Measurements from ENCODE around the gene HTRA1. TPM values are rescaled to one million over a fixed set of nuclear protein-coding genes. Genes with fewer than 3 reads are reported as not detected.
A peak's percentile ranks its signal among the peaks of the same experiment; 100 is the strongest.

The HTRA1 gene
- total RNA-seq, 2 donors from 2014 or later, result 282 to 473 TPM

- ATAC-seq (ENCODE audit: insufficient number of reproducible peaks, low FRiP score, low read depth) (no peak), DNase-seq (ENCODE audit: low spot score) (no peak)
- TF ChIP-seq CTCF (IDR thresholded peaks at IDR 0.05), result no peak
Measured at GRCh38 chr10:122524811-122525210, 63.5 kb downstream of the HTRA1 start.

GRCh38 chr10:122525788-122526187, 64.4 kb downstream of the HTRA1 start:
- Histone ChIP-seq H3K27me3 (replicated peaks; ENCODE audit: insufficient read depth) (no peaks in the 10 kb centered on the region), H3K4me1 (ENCODE audit: control insufficient read depth in 1 of 2, low read depth in 2 of 2) (no peaks in the 10 kb centered on the region), H3K9me3 (no peaks in the 10 kb centered on the region), H3K36me3 (no peaks in the 10 kb centered on the region), H3K4me3 (no peak overlapping the region), H3K27ac (no peak overlapping the region)
- no peak for DNase-seq (ENCODE audit: low spot score)
- no peak for ATAC-seq (ENCODE audit: insufficient number of reproducible peaks, low FRiP score, low read depth)
- no peak for TF ChIP-seq CTCF (IDR thresholded peaks at IDR 0.05)

More at GRCh38 chr10:122524811-122525210, 63.5 kb downstream of the HTRA1 start:
- no peaks in the 10 kb centered on the region for H3K4me1 ChIP-seq (ENCODE audit: control insufficient read depth in 1 of 2, low read depth in 2 of 2)
- no peaks in the 10 kb centered on the region for H3K9me3 ChIP-seq
- H3K27ac ChIP-seq, result no peak overlapping the region
- H3K4me3 ChIP-seq, result no peak overlapping the region
- no peaks in the 10 kb centered on the region for H3K27me3 ChIP-seq (replicated peaks; ENCODE audit: insufficient read depth)
- H3K36me3 ChIP-seq, result no peaks in the 10 kb centered on the region

- Histone ChIP-seq H3K27ac (no peak overlapping the region), H3K27me3 (replicated peaks; ENCODE audit: insufficient read depth) (no peaks in the 10 kb centered on the region), H3K9me3 (no peaks in the 10 kb centered on the region), H3K36me3 (no peaks in the 10 kb centered on the region), H3K4me3 (no peak overlapping the region), H3K4me1 (ENCODE audit: control insufficient read depth in 1 of 2, low read depth in 2 of 2) (no peaks in the 10 kb centered on the region)
- ATAC-seq (ENCODE audit: insufficient number of reproducible peaks, low FRiP score, low read depth), result no peak
- DNase-seq (ENCODE audit: low spot score), result no peak
- TF ChIP-seq CTCF (IDR thresholded peaks at IDR 0.05), result no peak
Measured at GRCh38 chr10:122526892-122527291, 65.5 kb downstream of the HTRA1 start.

- Histone ChIP-seq H3K9me3 (no peaks in the 10 kb centered on the region), H3K4me1 (ENCODE audit: control insufficient read depth in 1 of 2, low read depth in 2 of 2) (no peaks in the 10 kb centered on the region), H3K27ac (no peak overlapping the region), H3K36me3 (no peaks in the 10 kb centered on the region), H3K27me3 (replicated peaks; ENCODE audit: insufficient read depth) (no peaks in the 10 kb centered on the region), H3K4me3 (no peak overlapping the region)
- no peak for TF ChIP-seq CTCF (IDR thresholded peaks at IDR 0.05)
- ATAC-seq (ENCODE audit: insufficient number of reproducible peaks, low FRiP score, low read depth) (peak; percentile 53), DNase-seq (ENCODE audit: low spot score) (no peak)
Measured at GRCh38 chr10:122530177-122530576, 68.8 kb downstream of the HTRA1 start.

- Histone ChIP-seq H3K4me1 (ENCODE audit: control insufficient read depth in 1 of 2, low read depth in 2 of 2) (no peaks in the 10 kb centered on the region), H3K27me3 (replicated peaks; ENCODE audit: insufficient read depth) (no peaks in the 10 kb centered on the region), H3K36me3 (no peaks in the 10 kb centered on the region), H3K27ac (no peak overlapping the region), H3K9me3 (no peaks in the 10 kb centered on the region), H3K4me3 (no peak overlapping the region)
- ATAC-seq (ENCODE audit: insufficient number of reproducible peaks, low FRiP score, low read depth) (no peak), DNase-seq (ENCODE audit: low spot score) (no peak)
- no peak for TF ChIP-seq CTCF (IDR thresholded peaks at IDR 0.05)
Measured at GRCh38 chr10:122531261-122531660, 69.9 kb downstream of the HTRA1 start.
